GM12878 (cell line): ENCODE data around the gene CMTM3. TPM values are rescaled to one million over a fixed set of nuclear protein-coding genes. Genes with fewer than 3 reads are reported as not detected.

ENCODE experiments used
- ATAC-seq: fragments of 200-7000 bp; cut with Tn5 transposase; 3 replicates; pipeline ENCODE4 v1.9.1; 2020; ENCODE audit warnings: mild to moderate bottlenecking, moderate library complexity
- BruUV-seq: library from RNA; stranded (reverse); fragments of 400-500 nt; replicated peaks from 2 replicates; lab custom pipeline; 2021; lab: Mats Ljungman, UMichigan
- CTCF ChIA-PET: fragments of 300-600 bp; sonication (Branson Sonifier 250); formaldehyde crosslinking; extraction: SDS; loops from one replicate; lab custom pipeline; 2021; ENCODE audit warnings: inconsistent platforms; lab: Yijun Ruan, JAX
- POLR2A ChIA-PET: fragments of 350-600 bp; formaldehyde crosslinking; extraction: SDS; loops from one replicate; lab custom pipeline; 2021; ENCODE audit warnings: inconsistent platforms; lab: Charles Lee
- RAD21 ChIA-PET: fragments of 300-600 bp; sonication (Branson Sonifier 250); formaldehyde crosslinking; loops from one replicate; lab custom pipeline; 2023; ENCODE audit warnings: antibody characterized with exemption; ENCODE audit not compliant: unreplicated experiment; lab: Charles Lee
- SMC1A ChIA-PET: fragments of 300-600 bp; sonication (Branson Sonifier 250); formaldehyde crosslinking; loops from one replicate; lab custom pipeline; 2023; ENCODE audit not compliant: unreplicated experiment, uncharacterized antibody; lab: Charles Lee
- DNase-seq: peaks from one replicate; pipeline ENCODE4 v3.0.0-alpha.2; 2011; ENCODE audit warnings: low read depth, low spot score
- FAIRE-seq: peaks from 3 replicates; lab custom pipeline; 2011; peaks lifted over from hg19 to GRCh38; lab: Jason Lieb, UNC
- H2AFZ ChIP-seq: 2 replicates; pipeline ENCODE4 v1.6.0; 2011; ENCODE audit warnings: low read depth, low read length, control low read depth; ENCODE audit not compliant: control insufficient read depth
- H3K27ac ChIP-seq: 2 replicates; pipeline ENCODE4 v1.5.1; 2011; ENCODE audit warnings: control low read depth; ENCODE audit not compliant: control insufficient read depth, insufficient read depth
- H3K27me3 ChIP-seq, 2 experiments: replicated peaks in 1 of 2; 2 replicates each; pipeline versions ENCODE4 v1.6.0 to v1.6.1; 2011; ENCODE audit warnings: low read length in 1 of 2; ENCODE audit not compliant: control insufficient read depth in 2 of 2, insufficient read depth in 2 of 2
- H3K36me3 ChIP-seq, 2 experiments: 2 replicates each; pipeline ENCODE4 v1.5.1; 2011; ENCODE audit warnings: low read length in 1 of 2; ENCODE audit not compliant: control insufficient read depth in 2 of 2, insufficient read depth in 2 of 2
- H3K4me1 ChIP-seq: 2 replicates; pipeline ENCODE4 v1.6.1; 2011; ENCODE audit warnings: mild to moderate bottlenecking, low read length, moderate library complexity, mixed read lengths; ENCODE audit not compliant: control insufficient read depth, insufficient read depth
- H3K4me2 ChIP-seq: 2 replicates; pipeline ENCODE4 v1.6.0; 2011; ENCODE audit warnings: control low read depth; ENCODE audit not compliant: control insufficient read depth, insufficient read depth
- H3K4me3 ChIP-seq: fragments of 200-600 bp; sonication (generic); 2 replicates; pipeline ENCODE4 v1.5.1; 2016
- H3K79me2 ChIP-seq: 2 replicates; pipeline ENCODE4 v1.6.0; 2011; ENCODE audit warnings: low read length; ENCODE audit not compliant: control insufficient read depth, insufficient read depth
- H3K9ac ChIP-seq: 2 replicates; pipeline ENCODE4 v1.8.0; 2011; ENCODE audit warnings: low read length, control low read depth, mixed read lengths; ENCODE audit not compliant: control insufficient read depth, insufficient read depth
- H3K9me3 ChIP-seq: replicated peaks from 3 replicates; pipeline ENCODE4 v1.5.1; 2011; ENCODE audit warnings: mild to moderate bottlenecking, low read length; ENCODE audit not compliant: control insufficient read depth, insufficient read depth
- H4K20me1 ChIP-seq: 2 replicates; pipeline ENCODE4 v1.6.0; 2011; ENCODE audit not compliant: control insufficient read depth, insufficient read depth
- ASH2L ChIP-seq: fragments of 300-600, 200-600 bp; sonication (generic); IDR thresholded peaks from 2 replicates; pipeline ENCODE4 v1.6.1; 2017; ENCODE audit warnings: low read depth, mild to moderate bottlenecking, borderline replicate concordance
- BHLHE40 ChIP-seq, 2 experiments: fragments of 450-650 bp in 1 of 2; IDR thresholded peaks; 2 replicates each; pipeline ENCODE4 v1.6.1; 2011 to 2017; ENCODE audit warnings: low read depth in 2 of 2, borderline replicate concordance in 1 of 2, improper control_type of control experiment in 1 of 2, low read length in 1 of 2, mild to moderate bottlenecking in 1 of 2
- EED ChIP-seq: sonication (generic); IDR thresholded peaks from 2 replicates; pipeline ENCODE4 v1.6.1; 2016; ENCODE audit warnings: antibody characterized with exemption, low read depth
- KDM1A ChIP-seq: fragments of 200-600 bp; sonication (generic); IDR thresholded peaks from 2 replicates; pipeline ENCODE4 v1.6.1; 2016; ENCODE audit warnings: borderline replicate concordance
- MTA2 ChIP-seq: fragments of 450-650 bp; IDR thresholded peaks from 2 replicates; pipeline ENCODE4 v1.6.1; 2016; ENCODE audit warnings: low read depth, mild to moderate bottlenecking, moderate library complexity
- NFXL1 ChIP-seq: fragments of 450-650 bp; IDR thresholded peaks from 2 replicates; pipeline ENCODE4 v1.6.1; 2017; ENCODE audit warnings: antibody characterized with exemption, mild to moderate bottlenecking, borderline replicate concordance
- NRF1 ChIP-seq: conservative IDR thresholded peaks from 2 replicates; pipeline ENCODE4 v1.6.1; 2011; ENCODE audit warnings: mild to moderate bottlenecking, low read depth, low read length, improper control_type of control experiment
- SMC3 ChIP-seq: IDR thresholded peaks from 2 replicates; pipeline ENCODE4 v1.6.1; 2011; ENCODE audit warnings: low read length, improper control_type of control experiment, borderline replicate concordance
- SPI1 ChIP-seq: IDR thresholded peaks from 2 replicates; pipeline ENCODE4 v1.6.1; 2011; ENCODE audit warnings: low read depth, mild to moderate bottlenecking, low read length, moderate library complexity, borderline replicate concordance; ENCODE audit not compliant: insufficient read depth
- TCF12 ChIP-seq: IDR thresholded peaks from 2 replicates; pipeline ENCODE4 v1.6.1; 2011; ENCODE audit warnings: low read depth, mild to moderate bottlenecking, low read length
- USF2 ChIP-seq: IDR thresholded peaks from 2 replicates; pipeline ENCODE4 v1.6.1; 2011; ENCODE audit warnings: low read depth, low read length, improper control_type of control experiment, borderline replicate concordance
- ZBTB40 ChIP-seq: fragments of 450-650 bp; IDR thresholded peaks from 2 replicates; pipeline ENCODE4 v1.6.1; 2016; ENCODE audit warnings: mild to moderate bottlenecking, moderate library complexity, borderline replicate concordance
- ZZZ3 ChIP-seq: IDR thresholded peaks from 2 replicates; pipeline ENCODE4 v1.6.1; 2011; ENCODE audit warnings: low read depth; ENCODE audit not compliant: control insufficient read depth, insufficient read length
- WGBS: methylation state at CpG from one replicate; pipeline ENCODE4 v1.1.6; 2016; ENCODE audit warnings: low lambda C conversion rate; ENCODE audit not compliant: insufficient replicate concordance, insufficient coverage; ENCODE audit errors: missing lambda C conversion rate; 5-methylcytosine and 5-hydroxymethylcytosine counted together
- in situ Hi-C: fragments of 300-500 bp; cut with MboI; formaldehyde crosslinking; loops from 9 replicates; pipeline ENCODE4 v1.14.3; 2018; ENCODE audit warnings: mixed read lengths
- intact Hi-C: fragments of 100-400 bp; cut with micrococcal nuclease; formaldehyde crosslinking; loops from one replicate; pipeline ENCODE4 v1.14.2; 2022; ENCODE audit not compliant: unreplicated experiment
- polyA plus RNA-seq, 11 experiments: library from polyadenylated mRNA; depleted of rRNA in 4 of 11; unstranded in 6 of 11; stranded (reverse) in 5 of 11; fragments of >200 nt; fragmentation: Nextera tagmentation in 4 of 11; fragmentation: Illumina TruSeq in 1 of 11; extraction: Ambion mirVana in 4 of 11; extraction: Trizol in 1 of 11; gene quantifications; 1 replicate in 1 of 11; 2 replicates in 10 of 11; pipeline versions ENCODE4 v1.2.1 to v1.2.3, GENCODE V29; 2011 to 2016; ENCODE audit warnings: inconsistent platforms in 2 of 11, missing spikeins in 2 of 11, low read depth in 1 of 11
- total RNA-seq, 4 experiments: library from RNA; depleted of rRNA in 3 of 4; stranded (reverse); fragments of >200 nt in 3 of 4; fragmentation: Illumina TruSeq in 1 of 4; extraction: Trizol in 1 of 4; gene quantifications; 2 replicates each; pipeline versions ENCODE4 v1.2.1 to v1.2.3, GENCODE V29; 2013 to 2021
- TF ChIP-seq, protein P1 (sequence below): IDR thresholded peaks from 2 replicates; pipeline ENCODE4 v1.6.1; 2012; ENCODE audit warnings: low read depth, low read length, improper control_type of control experiment
- TF ChIP-seq, protein P2 (sequence below): fragments of 450-650 bp; IDR thresholded peaks from 2 replicates; pipeline ENCODE4 v1.6.1; 2016; ENCODE audit warnings: mild to moderate bottlenecking

The CMTM3 gene
- total and polyA plus RNA-seq, 10 of the 15 experiments (the other 5 are each of a cell fraction or from before 2014, with no cell fraction given), result 5.4 to 47.4 (median 28.6) TPM

GRCh38 chr16:66658860-66659190 is 54.3 kb downstream of the CMTM3 start (continued):
- TF ChIP-seq KDM1A (no peak), ZZZ3 (no peak), TCF12 (no peak)

DNA sequence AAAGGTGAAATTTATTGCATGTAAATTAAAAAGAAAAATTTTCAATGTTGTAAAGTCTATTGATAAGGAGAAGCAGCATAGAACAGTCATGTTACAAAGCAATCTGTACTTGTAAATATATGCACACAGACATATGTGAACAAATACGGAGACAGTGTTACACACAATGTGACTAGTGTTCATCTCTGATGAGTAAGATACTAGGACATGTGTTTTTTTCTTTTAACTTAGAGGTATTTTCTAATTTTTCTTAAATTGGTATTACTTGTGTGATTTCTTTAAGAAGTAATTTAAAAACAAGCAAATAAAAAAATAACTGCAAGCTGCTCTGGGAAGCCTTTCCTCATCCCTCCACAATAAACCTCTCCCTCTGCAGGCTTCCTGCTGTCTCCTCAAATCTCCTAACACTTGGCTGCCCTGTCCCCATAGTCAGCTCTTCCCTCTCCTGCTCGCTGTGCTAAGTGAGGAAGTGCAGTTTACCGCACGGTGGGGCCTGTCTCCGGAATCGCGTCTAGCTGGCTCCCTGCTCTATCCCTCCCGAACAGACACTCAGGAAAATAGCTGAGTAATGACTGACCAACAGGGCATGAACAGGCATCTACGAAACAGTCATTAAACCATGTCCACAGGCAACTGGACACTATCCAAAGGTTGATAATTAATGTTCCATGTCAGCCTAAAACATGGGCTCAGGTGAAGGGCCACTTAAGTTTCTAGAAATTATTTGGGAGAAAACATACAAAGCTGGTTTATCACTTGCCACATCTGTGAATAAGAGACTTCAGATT is 56.1 kb downstream of the CMTM3 start:
- ChIA-PET POLR2A (no interaction called here), CTCF (interaction anchor here (0.8 to 4.0 kb wide), 11 partner anchors 8 to 739 kb away, joined by 3 to 45 read pairs (median 3); no protein-coding TSS in a partner anchor), RAD21 (no interaction called here), SMC1A (interaction anchor here (0.9 kb wide), 1 partner anchor 15 kb away, joined by 4 read pairs; no protein-coding TSS in a partner anchor)
- in situ Hi-C loops, result no loop called here
- TF ChIP-seq EED (no peak), ASH2L (no peak), SMC3 (no peak), KDM1A (no peak), SPI1 (no peak), ZBTB40 (no peak), NFXL1 (no peak), NRF1 (no peak), BHLHE40 (IDR thresholded peaks at IDR 0.05; ENCODE audit: borderline replicate concordance in 1 of 2, low read depth in 2 of 2, low read length in 1 of 2) (no peak), MTA2 (no peak), USF2 (no peak)
- TF ChIP-seq, protein P1, sequence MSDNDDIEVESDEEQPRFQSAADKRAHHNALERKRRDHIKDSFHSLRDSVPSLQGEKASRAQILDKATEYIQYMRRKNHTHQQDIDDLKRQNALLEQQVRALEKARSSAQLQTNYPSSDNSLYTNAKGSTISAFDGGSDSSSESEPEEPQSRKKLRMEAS, result no peak
- TF ChIP-seq, protein P2, sequence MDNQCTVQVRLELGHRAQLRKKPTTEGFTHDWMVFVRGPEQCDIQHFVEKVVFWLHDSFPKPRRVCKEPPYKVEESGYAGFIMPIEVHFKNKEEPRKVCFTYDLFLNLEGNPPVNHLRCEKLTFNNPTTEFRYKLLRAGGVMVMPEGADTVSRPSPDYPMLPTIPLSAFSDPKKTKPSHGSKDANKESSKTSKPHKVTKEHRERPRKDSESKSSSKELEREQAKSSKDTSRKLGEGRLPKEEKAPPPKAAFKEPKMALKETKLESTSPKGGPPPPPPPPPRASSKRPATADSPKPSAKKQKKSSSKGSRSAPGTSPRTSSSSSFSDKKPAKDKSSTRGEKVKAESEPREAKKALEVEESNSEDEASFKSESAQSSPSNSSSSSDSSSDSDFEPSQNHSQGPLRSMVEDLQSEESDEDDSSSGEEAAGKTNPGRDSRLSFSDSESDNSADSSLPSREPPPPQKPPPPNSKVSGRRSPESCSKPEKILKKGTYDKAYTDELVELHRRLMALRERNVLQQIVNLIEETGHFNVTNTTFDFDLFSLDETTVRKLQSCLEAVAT, result no peak
- DNase-seq, result no peak
- H3K4me1 ChIP-seq, result no peaks in the 10 kb centered on the region
- H2AFZ ChIP-seq, result no peak overlapping the region
- no peak overlapping the region for H3K27ac ChIP-seq
- no peak overlapping the region for H3K4me3 ChIP-seq
- no peaks in the 10 kb centered on the region for H3K9me3 ChIP-seq
- no TSS peak for BruUV-seq
- intact Hi-C loops, result loop anchor here (5.0 kb wide), 1 partner anchor 253 kb away; no protein-coding TSS in a partner anchor
- H3K4me2 ChIP-seq, result no peak overlapping the region
- ATAC-seq, result peak; percentile 27; the same call in 1 of the 3 replicates
- H3K36me3 ChIP-seq, result no peaks in the 10 kb centered on the region
- no peak overlapping the region for H3K9ac ChIP-seq
- no peaks in the 10 kb centered on the region for H4K20me1 ChIP-seq
- FAIRE-seq, result no peak
- 0 out of 4 replicates have a peak, but pooled peaks cover 0 to 2% of the 10 kb centered on the region in 2 experiments for H3K27me3 ChIP-seq
- H3K79me2 ChIP-seq, result no peaks in the 10 kb centered on the region
- 30% methylated on average over 9 of the region's 9 CpGs for WGBS
